OCI-LY7 (cell line): Measurements from ENCODE around the gene COL5A1.

Experiments used
- EZH2phosphoT487 ChIP-seq: fragments of 200-600 bp; sonication (generic); IDR thresholded peaks from 2 replicates; pipeline ENCODE4 v1.6.1; 2018; ENCODE audit warnings: low read depth, borderline replicate concordance, mild to moderate bottlenecking, mixed run types, antibody characterized with exemption, low read length, moderate library complexity, mixed read lengths
- TF ChIP-seq, protein P1 (sequence below): fragments of 200-600 bp; sonication (generic); conservative IDR thresholded peaks from 2 replicates; pipeline ENCODE4 v1.5.1; 2014; ENCODE audit warnings: mild to moderate bottlenecking, antibody characterized with exemption, low read length, moderate library complexity, mixed read lengths

GRCh38 chr9:134751622-134752021, 110.0 kb downstream of the COL5A1 start:
- TF ChIP-seq, protein P1, sequence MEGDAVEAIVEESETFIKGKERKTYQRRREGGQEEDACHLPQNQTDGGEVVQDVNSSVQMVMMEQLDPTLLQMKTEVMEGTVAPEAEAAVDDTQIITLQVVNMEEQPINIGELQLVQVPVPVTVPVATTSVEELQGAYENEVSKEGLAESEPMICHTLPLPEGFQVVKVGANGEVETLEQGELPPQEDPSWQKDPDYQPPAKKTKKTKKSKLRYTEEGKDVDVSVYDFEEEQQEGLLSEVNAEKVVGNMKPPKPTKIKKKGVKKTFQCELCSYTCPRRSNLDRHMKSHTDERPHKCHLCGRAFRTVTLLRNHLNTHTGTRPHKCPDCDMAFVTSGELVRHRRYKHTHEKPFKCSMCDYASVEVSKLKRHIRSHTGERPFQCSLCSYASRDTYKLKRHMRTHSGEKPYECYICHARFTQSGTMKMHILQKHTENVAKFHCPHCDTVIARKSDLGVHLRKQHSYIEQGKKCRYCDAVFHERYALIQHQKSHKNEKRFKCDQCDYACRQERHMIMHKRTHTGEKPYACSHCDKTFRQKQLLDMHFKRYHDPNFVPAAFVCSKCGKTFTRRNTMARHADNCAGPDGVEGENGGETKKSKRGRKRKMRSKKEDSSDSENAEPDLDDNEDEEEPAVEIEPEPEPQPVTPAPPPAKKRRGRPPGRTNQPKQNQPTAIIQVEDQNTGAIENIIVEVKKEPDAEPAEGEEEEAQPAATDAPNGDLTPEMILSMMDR, result no peak
- no peak for TF ChIP-seq EZH2phosphoT487
